Endothelial cell (in vitro differentiated cells): ENCODE results near the gene RANBP3L. TPM values are rescaled to one million over a fixed set of nuclear protein-coding genes. Genes with fewer than 3 reads are reported as not detected.
"Not testable (repeated sequence)": the region's sequence is repeated elsewhere in the genome, so short reads cannot be mapped to it uniquely, and the experiment has no call there.

ENCODE experiments used
- DNase-seq: peaks from one replicate; pipeline ENCODE4 v3.0.0; 2021; ENCODE audit warnings: low spot score
- H3K27ac Mint-ChIP-seq: one replicate; pipeline ENCODE4 v1.8.0; 2021; ENCODE audit warnings: mixed read lengths, inconsistent platforms; ENCODE audit not compliant: unreplicated experiment
- H3K27me3 Mint-ChIP-seq: one replicate; pipeline ENCODE4 v1.8.0; 2021; ENCODE audit warnings: mild to moderate bottlenecking, moderate library complexity, mixed read lengths, inconsistent platforms; ENCODE audit not compliant: unreplicated experiment
- H3K36me3 Mint-ChIP-seq: one replicate; pipeline ENCODE4 v1.8.0; 2021; ENCODE audit warnings: mild to moderate bottlenecking, low read depth, mixed read lengths, inconsistent platforms; ENCODE audit not compliant: unreplicated experiment
- H3K4me1 Mint-ChIP-seq: one replicate; pipeline ENCODE4 v1.8.0; 2021; ENCODE audit warnings: mild to moderate bottlenecking, mixed read lengths, inconsistent platforms; ENCODE audit not compliant: unreplicated experiment
- H3K4me3 Mint-ChIP-seq: one replicate; pipeline ENCODE4 v1.8.0; 2021; ENCODE audit warnings: mild to moderate bottlenecking, mixed read lengths, inconsistent platforms; ENCODE audit not compliant: unreplicated experiment
- H3K9me3 Mint-ChIP-seq: one replicate; pipeline ENCODE4 v1.8.0; 2021; ENCODE audit warnings: mixed read lengths, inconsistent platforms; ENCODE audit not compliant: unreplicated experiment
- total RNA-seq: library from RNA; stranded (reverse); fragmentation: NEBNext Ultra II Directional; extraction: Animal tissue kit (Norgen Biotek cat#: 25700); gene quantifications from one replicate; pipeline ENCODE4 v1.2.1, GENCODE V29; 2021; ENCODE audit not compliant: unreplicated experiment
- TF ChIP-seq, protein P1 (sequence below): fragments of 200-600 bp; sonication (generic); IDR thresholded peaks from one replicate; pipeline ENCODE4 v1.5.0; 2021; ENCODE audit warnings: antibody characterized with exemption; ENCODE audit not compliant: unreplicated experiment

The RANBP3L gene
- total RNA-seq, 1 donor from 2014 or later = not detected

DNA sequence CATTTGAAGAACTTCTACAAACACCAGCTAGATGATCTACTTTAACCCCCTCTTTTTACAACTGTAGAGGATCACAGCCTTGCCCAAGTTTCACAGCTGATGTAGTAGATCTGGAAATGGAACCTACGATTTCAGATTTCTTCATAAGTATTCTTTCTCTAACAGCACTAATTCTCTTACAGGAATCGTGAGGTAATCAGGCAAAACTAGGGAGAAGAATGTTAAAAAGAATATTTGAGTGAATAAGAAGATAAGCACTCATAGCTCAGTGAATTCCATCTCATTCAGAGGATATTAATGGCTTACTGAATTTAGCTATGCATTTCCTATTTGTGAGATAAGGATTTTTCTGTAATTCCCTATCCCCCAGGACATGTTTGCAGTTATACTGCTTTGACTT, 102.1 kb downstream of the RANBP3L start:
- H3K9me3 Mint-ChIP-seq = no peaks in the 10 kb centered on the region
- DNase-seq = no peak
- TF ChIP-seq, protein P1, sequence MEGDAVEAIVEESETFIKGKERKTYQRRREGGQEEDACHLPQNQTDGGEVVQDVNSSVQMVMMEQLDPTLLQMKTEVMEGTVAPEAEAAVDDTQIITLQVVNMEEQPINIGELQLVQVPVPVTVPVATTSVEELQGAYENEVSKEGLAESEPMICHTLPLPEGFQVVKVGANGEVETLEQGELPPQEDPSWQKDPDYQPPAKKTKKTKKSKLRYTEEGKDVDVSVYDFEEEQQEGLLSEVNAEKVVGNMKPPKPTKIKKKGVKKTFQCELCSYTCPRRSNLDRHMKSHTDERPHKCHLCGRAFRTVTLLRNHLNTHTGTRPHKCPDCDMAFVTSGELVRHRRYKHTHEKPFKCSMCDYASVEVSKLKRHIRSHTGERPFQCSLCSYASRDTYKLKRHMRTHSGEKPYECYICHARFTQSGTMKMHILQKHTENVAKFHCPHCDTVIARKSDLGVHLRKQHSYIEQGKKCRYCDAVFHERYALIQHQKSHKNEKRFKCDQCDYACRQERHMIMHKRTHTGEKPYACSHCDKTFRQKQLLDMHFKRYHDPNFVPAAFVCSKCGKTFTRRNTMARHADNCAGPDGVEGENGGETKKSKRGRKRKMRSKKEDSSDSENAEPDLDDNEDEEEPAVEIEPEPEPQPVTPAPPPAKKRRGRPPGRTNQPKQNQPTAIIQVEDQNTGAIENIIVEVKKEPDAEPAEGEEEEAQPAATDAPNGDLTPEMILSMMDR = no peak
- no peaks in the 10 kb centered on the region for H3K36me3 Mint-ChIP-seq
- H3K27ac Mint-ChIP-seq = no peak overlapping the region
- H3K4me1 Mint-ChIP-seq = no peaks in the 10 kb centered on the region
- no peak overlapping the region for H3K4me3 Mint-ChIP-seq
- H3K27me3 Mint-ChIP-seq = no peaks in the 10 kb centered on the region

- H3K27me3 Mint-ChIP-seq, H3K9me3 Mint-ChIP-seq, H3K27ac Mint-ChIP-seq, H3K4me1 Mint-ChIP-seq, H3K36me3 Mint-ChIP-seq, DNase-seq, H3K4me3 Mint-ChIP-seq: not testable (repeated sequence)
These were observed 102.9 kb downstream of the RANBP3L start for GRCh38 chr5:36198783-36199182.

Other genes with a start within 250 kb of the RANBP3L start
- gene UGT3A2, start 235.0 kb downstream of the RANBP3L start, total RNA-seq = 7.2 TPM
- 5.1 TPM for gene LMBRD2, start 150.0 kb downstream of the RANBP3L start, total RNA-seq
- gene SKP2, start 149.8 kb downstream of the RANBP3L start, total RNA-seq = 41.3 TPM
- 27.0 TPM for gene NADK2, start 60.0 kb downstream of the RANBP3L start, total RNA-seq